Measurements from ENCODE around the gene UBE2J2. TPM values are rescaled to one million over a fixed set of nuclear protein-coding genes. Genes with fewer than 3 reads are reported as not detected.

UBE2J2 gene
- total RNA-seq, 1 experiment from 2014 or later, result 83.4 TPM

DNA sequence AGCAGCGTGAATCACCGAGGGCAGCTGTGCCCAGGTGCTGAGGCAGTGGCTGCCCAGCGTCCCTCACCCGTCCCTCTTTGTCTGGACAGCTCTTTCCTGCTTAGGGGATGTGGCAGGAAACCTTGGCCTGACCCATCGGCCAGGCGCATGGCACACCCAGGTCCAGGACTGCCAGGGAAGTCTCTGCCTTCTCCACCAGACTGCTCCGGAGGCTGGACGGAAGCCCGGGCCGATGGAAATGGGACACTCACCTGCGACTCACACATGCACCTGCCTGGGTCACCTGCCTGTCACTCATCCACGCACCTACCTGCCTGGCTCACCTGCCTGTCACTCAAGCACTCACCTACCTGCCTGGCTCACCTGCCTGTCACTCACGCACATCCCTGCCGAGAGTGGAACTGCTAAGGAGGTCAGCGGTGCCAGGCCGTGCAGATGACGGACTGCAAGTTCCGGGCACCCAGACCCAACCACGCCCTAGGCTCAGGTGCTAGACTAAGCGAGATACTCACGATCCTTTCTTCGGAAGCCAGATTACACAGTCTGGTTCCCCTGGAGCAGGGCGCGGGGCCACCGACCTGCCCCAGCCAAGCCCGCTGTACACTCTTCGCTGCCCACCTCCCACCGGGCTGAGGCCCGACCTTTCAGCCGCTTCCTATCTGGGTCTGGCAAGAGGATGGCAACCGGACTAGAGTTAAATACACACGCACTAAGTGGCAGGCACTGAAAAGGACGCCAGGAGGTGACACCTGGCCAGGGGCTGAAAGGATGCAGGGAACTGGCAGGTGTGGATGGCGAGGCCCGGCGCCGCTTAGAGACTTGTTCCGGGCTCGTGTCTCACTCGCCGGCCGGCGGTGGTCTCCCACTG lies 1.1 kb downstream of the UBE2J2 start:
- Histone ChIP-seq H3K18ac (ENCODE audit: insufficient read length, low read depth, low read length) (no peak overlapping the region), H2AK5ac (ENCODE audit: insufficient read length, low read length) (no peak overlapping the region), H3K23ac (ENCODE audit: insufficient read length, low read depth, low read length) (no peak overlapping the region), H2BK120ac (ENCODE audit: low read depth, low read length, poor library complexity, severe bottlenecking) (no peak overlapping the region), H2BK12ac (ENCODE audit: insufficient read length, low read depth, low read length) (no peak overlapping the region), H3K23me2 (ENCODE audit: insufficient read length, low read depth, low read length, poor library complexity, severe bottlenecking) (peaks cover 14% of the 10 kb centered on the region), H3K79me1 (ENCODE audit: insufficient read depth, low read depth, low read length, poor library complexity, severe bottlenecking) (peaks cover 21% of the 10 kb centered on the region), H3K4me1 (ENCODE audit: insufficient read depth, low read length) (peaks cover 5% of the 10 kb centered on the region; the same call in 1 of the 2 replicates), H3K56ac (ENCODE audit: insufficient read length, low read depth, low read length) (no peak overlapping the region), H3K9me3 (ENCODE audit: control insufficient read depth, low read depth, low read length) (no peaks in the 10 kb centered on the region), H3K27me3 (ENCODE audit: insufficient read depth, low read length) (no peaks in the 10 kb centered on the region), H2AFZ (ENCODE audit: low read length) (no peak overlapping the region), H3K4ac (ENCODE audit: low read depth, low read length) (no peak overlapping the region), H3K27ac (ENCODE audit: insufficient read length, low read depth, low read length) (no peak overlapping the region), H3K4me2 (ENCODE audit: insufficient read depth, insufficient read length, low read length) (peak overlapping the region; percentile 59), H4K91ac (ENCODE audit: insufficient read length, low read depth, low read length) (no peak overlapping the region), H2BK20ac (ENCODE audit: low read depth, low read length, poor library complexity, severe bottlenecking) (no peak overlapping the region), H3K79me2 (ENCODE audit: insufficient read depth, low read length) (peaks cover 25% of the 10 kb centered on the region; the same call in 1 of the 2 replicates), H2BK5ac (ENCODE audit: insufficient read length, low read length) (no peak overlapping the region), H4K5ac (ENCODE audit: insufficient read length, low read depth, low read length) (no peak overlapping the region), H3K14ac (ENCODE audit: insufficient read depth, low read length) (no peak overlapping the region; the same call in 1 of the 2 replicates), H4K20me1 (ENCODE audit: control insufficient read depth, insufficient read depth, insufficient read length) (peaks cover 2% of the 10 kb centered on the region), H4K8ac (replicated peaks; ENCODE audit: insufficient read length, low read depth, low read length) (no peak overlapping the region), H2BK15ac (ENCODE audit: low read depth, low read length) (no peak overlapping the region), H3T11ph (ENCODE audit: low read length) (no peak overlapping the region), H3K9ac (ENCODE audit: extremely low read depth, insufficient read length, low read length) (peak overlapping the region; percentile 77)
- no CpG with 5 or more reads among the region's 43 CpGs for WGBS (ENCODE audit: extremely low coverage, insufficient read length, low lambda C conversion rate)
- Mint-ChIP-seq H3K36me3 (ENCODE audit: insufficient read depth in 1 of 3, low read depth in 3 of 3) (peaks cover 16 to 34% (median 29%) of the 10 kb centered on the region in 3 experiments; a peak in 6 of 7 replicates), H3K27ac (peak overlapping the region; percentile 35 to 86 (median 76); a peak in 5 of 7 replicates), H3K4me3 (peak overlapping the region; percentile 85 to 91), H3K9me3 (no peaks in the 10 kb centered on the region; a peak in 1 of 5 replicates), H3K4me1 (peaks cover 28 to 32% of the 10 kb centered on the region in 2 experiments), H3K27me3 (ENCODE audit: low read depth) (peaks cover 2% of the 10 kb centered on the region; the same call in 1 of the 2 replicates)
- no peak for TF ChIP-seq CTCF (conservative IDR thresholded peaks at IDR 0.05)
- no peak for DNase-seq

Measured in H9 (cell line).